ENCODE measurements around the gene CCDC136.

CCDC136 gene

DNA sequence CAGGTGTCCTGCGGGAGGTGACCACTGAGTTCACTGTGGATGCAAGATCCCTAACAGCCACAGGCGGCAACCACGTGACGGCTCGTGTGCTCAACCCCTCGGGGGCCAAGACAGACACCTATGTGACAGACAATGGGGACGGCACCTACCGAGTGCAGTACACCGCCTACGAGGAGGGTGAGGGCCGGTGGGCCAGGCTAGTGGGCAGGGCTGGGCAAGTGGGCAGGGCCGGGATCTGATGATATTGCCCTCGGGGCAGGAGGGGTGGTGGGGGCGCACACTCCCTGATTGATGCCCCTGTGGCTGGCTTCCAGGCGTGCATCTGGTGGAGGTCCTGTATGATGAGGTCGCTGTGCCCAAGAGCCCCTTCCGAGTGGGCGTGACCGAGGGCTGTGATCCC, 54.2 kb downstream of the CCDC136 start:
- TF ChIP-seq, protein P1, sequence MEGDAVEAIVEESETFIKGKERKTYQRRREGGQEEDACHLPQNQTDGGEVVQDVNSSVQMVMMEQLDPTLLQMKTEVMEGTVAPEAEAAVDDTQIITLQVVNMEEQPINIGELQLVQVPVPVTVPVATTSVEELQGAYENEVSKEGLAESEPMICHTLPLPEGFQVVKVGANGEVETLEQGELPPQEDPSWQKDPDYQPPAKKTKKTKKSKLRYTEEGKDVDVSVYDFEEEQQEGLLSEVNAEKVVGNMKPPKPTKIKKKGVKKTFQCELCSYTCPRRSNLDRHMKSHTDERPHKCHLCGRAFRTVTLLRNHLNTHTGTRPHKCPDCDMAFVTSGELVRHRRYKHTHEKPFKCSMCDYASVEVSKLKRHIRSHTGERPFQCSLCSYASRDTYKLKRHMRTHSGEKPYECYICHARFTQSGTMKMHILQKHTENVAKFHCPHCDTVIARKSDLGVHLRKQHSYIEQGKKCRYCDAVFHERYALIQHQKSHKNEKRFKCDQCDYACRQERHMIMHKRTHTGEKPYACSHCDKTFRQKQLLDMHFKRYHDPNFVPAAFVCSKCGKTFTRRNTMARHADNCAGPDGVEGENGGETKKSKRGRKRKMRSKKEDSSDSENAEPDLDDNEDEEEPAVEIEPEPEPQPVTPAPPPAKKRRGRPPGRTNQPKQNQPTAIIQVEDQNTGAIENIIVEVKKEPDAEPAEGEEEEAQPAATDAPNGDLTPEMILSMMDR (IDR thresholded peaks at IDR 0.05; ENCODE audit: low read depth, low read length): no peak
- no peak overlapping the region for H3K4me3 ChIP-seq (ENCODE audit: low read depth, low read length)

DNA sequence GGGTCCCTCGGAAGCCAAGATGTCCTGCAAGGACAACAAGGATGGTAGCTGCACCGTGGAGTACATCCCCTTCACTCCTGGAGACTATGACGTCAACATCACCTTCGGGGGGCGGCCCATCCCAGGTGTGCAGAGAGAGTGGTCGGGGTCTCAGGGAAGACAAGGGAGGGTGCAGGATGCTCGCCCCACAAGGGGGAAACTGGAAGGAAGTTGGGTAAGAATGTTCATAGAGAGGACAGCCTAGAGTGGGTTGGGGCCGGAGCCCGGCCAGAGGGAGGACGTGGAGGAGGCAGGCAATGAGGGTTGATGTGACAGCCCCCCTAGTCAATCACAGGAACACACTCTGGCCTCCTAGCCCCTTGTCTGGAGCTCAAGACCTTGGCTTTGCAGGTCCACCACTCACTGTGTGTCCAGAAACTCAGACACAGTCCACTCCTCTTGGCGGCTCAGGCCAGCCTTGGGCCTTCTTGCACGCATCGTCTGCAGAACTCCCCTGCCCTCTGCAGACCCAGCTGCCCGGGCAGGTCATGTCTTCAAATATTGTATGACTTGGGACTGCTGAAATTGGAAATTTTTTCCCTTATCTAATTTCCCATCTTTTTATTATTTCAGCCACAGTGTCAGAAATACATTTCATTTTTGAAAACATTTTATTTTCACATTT, 55.1 kb downstream of the CCDC136 start:
- TF ChIP-seq, protein P1 (IDR thresholded peaks at IDR 0.05; ENCODE audit: low read depth, low read length): no peak
- no peak overlapping the region for H3K4me3 ChIP-seq (ENCODE audit: low read depth, low read length)

DNA sequence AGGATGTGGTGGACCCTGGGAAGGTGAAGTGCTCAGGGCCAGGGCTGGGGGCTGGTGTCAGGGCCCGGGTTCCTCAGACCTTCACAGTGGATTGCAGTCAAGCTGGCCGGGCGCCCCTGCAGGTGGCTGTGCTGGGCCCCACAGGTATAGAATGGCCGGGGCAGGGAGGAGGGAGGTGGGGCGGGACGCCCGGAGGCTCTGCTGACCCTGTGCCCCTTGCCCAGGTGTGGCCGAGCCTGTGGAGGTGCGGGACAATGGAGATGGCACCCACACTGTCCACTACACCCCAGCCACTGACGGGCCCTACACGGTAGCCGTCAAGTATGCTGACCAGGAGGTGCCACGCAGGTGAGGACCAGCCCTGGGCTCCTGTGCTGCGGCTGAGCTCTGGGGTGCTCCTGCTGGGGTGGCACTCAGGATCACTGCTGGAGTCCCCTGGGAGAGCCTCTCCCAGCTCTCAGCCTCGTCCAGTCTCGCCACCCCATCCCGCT, 56.0 kb downstream of the CCDC136 start:
- TF ChIP-seq, protein P1 (IDR thresholded peaks at IDR 0.05; ENCODE audit: low read depth, low read length): no peak
- no peak overlapping the region for H3K4me3 ChIP-seq (ENCODE audit: low read depth, low read length)

DNA sequence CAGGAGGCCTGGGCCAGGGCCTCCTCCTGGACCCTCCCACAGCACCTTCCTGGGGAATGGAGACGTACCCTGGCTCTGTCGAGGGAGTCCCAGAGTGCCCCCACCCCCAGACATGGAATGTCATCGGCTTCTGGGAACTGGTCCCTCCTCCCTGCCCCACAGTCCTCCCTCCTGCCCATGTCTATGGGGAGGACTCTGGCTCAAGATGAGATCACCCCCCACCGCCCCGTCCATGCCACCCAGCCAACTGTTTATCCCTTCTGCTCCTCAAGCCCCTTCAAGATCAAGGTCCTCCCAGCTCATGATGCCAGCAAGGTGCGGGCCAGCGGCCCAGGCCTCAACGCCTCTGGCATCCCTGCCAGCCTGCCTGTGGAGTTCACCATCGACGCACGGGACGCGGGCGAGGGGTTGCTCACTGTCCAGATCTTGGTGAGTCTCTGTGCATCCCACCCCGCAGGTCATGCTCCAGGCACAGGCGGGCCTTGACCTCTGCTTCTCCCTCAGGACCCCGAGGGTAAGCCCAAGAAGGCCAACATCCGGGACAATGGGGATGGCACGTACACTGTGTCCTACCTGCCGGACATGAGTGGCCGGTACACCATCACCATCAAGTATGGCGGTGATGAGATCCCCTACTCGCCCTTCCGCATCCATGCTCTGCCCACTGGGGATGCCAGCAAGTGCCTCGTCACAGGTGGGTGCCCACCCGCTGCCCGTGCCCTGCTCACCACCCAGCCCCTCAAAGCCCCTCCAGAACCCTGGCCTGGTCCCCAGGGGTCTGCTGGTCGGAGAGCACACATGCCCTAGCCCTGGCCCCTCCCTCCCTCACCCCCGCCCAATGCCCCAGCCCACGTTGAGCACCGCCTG, 56.8 kb downstream of the CCDC136 start:
- TF ChIP-seq, protein P1 (IDR thresholded peaks at IDR 0.05; ENCODE audit: low read depth, low read length): no peak
- H3K4me3 ChIP-seq (ENCODE audit: low read depth, low read length): no peak overlapping the region

DNA sequence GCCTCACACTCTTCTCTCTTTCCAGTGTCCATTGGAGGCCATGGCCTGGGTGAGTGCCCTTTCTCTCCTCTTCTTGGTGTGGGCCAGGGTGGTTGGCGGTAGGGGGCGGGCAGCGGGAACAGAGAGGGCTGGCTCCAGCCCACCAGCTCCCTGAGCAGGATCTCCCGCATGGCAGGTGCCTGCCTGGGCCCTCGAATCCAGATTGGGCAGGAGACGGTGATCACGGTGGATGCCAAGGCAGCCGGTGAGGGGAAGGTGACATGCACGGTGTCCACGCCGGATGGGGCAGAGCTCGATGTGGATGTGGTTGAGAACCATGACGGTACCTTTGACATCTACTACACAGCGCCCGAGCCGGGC, 57.4 kb downstream of the CCDC136 start:
- TF ChIP-seq, protein P1 (IDR thresholded peaks at IDR 0.05; ENCODE audit: low read depth, low read length): no peak
- H3K4me3 ChIP-seq (ENCODE audit: low read depth, low read length): no peak overlapping the region

DNA sequence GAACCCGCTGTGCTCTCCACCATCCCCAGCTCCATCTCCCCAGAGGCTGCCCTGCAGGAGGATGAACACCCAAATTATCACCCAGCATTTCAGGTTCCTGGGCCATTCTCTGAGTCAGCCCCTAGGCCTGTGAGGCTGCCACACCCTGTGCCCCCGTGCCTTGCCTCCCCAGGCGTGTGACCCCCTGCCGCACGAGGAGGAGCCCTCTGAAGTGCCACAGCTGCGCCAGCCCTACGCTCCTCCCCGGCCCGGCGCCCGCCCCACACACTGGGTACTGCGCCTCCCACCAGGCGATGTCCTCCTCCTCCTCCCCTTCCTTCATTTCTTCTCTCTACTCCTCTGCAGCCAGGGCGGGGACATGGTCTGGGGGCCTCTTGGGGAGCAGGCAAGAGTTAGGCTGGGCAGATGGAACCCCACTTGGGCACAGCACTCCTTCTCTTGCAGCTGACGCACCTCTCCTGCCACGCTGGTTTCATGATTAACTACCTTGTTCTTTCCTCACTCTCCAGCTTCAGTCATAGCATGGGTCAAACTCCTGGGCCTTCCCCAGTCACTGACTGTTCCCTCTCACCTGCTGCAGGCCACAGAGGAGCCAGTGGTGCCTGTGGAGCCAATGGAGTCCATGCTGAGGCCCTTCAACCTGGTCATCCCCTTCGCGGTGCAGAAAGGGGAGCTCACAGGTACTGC, 58.2 kb downstream of the CCDC136 start:
- H3K4me3 ChIP-seq (ENCODE audit: low read depth, low read length): no peak overlapping the region

More for the DNA sequence above, 58.2 kb downstream of the CCDC136 start:
- TF ChIP-seq, protein P1 (IDR thresholded peaks at IDR 0.05; ENCODE audit: low read depth, low read length): no peak
